Measurements from ENCODE around the gene PRSS22. TPM values are rescaled to one million over a fixed set of nuclear protein-coding genes. Genes with fewer than 3 reads are reported as not detected.

Gene PRSS22
- total and polyA plus RNA-seq, 2 donors (not counting 1 experiment from before 2014, with no cell fraction given) = not detected

DNA sequence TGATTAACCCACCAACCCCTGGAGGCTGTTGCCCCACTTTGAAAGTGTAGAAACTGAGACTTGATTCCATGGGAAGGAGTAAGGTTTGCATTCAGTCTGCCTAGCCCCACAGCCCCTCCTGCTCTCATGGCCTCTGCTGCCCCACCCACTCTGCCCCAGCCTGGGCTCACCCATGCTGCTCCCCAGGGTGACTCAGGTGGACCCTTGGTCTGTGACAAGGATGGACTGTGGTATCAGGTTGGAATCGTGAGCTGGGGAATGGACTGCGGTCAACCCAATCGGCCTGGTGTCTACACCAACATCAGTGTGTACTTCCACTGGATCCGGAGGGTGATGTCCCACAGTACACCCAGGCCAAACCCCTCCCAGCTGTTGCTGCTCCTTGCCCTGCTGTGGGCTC lies 53.2 kb downstream of the PRSS22 start:
- CTCF ChIA-PET = no interaction called here
- 89% methylated on average over 4 of the region's 4 CpGs for WGBS (ENCODE audit: insufficient coverage)

DNA sequence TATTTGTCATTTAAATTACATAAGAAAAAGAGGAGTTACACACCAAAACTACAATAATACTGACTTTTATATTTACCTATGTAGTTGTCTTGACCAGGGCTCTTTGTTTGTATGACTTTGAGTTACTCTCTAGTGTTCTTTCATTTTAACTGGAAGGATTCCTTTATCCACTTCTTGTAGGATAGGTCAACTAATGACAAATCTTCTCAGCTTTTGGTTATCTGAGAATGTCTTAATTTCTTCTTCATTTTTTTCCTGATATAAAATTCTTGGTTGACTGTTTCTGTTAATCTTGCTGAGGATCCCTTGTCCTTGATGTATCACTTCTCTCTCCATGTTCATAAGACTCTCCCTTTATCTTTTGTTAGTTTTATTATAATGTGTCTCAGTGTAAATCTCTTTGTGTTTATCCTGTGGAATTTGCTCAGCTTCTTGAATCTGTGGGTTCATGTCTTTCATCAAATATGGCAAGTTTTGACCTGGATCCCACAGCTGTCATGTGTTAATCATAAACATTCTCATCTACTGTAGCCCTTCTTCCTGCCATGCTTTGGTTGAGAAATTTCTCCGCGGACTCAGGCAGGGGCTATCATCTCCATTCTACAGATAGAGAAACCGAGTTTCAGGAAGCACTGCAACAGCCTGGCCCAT lies 54.3 kb downstream of the PRSS22 start:
- Mint-ChIP-seq H3K27ac (no peak overlapping the region), H3K4me3 (no peak overlapping the region), H3K9me3 (ENCODE audit: insufficient read depth) (no peaks in the 10 kb centered on the region), H3K4me1 (no peaks in the 10 kb centered on the region), H3K27me3 (peaks cover 27% of the 10 kb centered on the region)
- Histone ChIP-seq H3K27ac (ENCODE audit: low read length in 2 of 2) (no peak overlapping the region), H3K36me3 (replicated peaks in 1 of 2; ENCODE audit: control extremely low read depth in 1 of 2, control insufficient read depth in 1 of 2, extremely low read depth in 1 of 2, insufficient read depth in 2 of 2, low read length in 1 of 2) (no peaks in the 10 kb centered on the region), H2AFZ (ENCODE audit: insufficient read depth, low read depth, low read length, poor library complexity, severe bottlenecking) (no peak overlapping the region), H3K9ac (ENCODE audit: low read length) (no peak overlapping the region), H3K4me1 (ENCODE audit: control insufficient read depth in 2 of 2, insufficient read depth in 2 of 2, low read length in 2 of 2) (no peaks in the 10 kb centered on the region), H4K20me1 (ENCODE audit: control insufficient read depth, insufficient read depth, low read length, poor library complexity, severe bottlenecking) (no peaks in the 10 kb centered on the region), H3K4me2 (replicated peaks; ENCODE audit: low read depth, low read length, poor library complexity, severe bottlenecking) (no peak overlapping the region), H3K27me3 (replicated peaks in 1 of 4; ENCODE audit: control extremely low read depth in 1 of 4, control insufficient read depth in 3 of 4, insufficient read depth in 4 of 4, low read length in 3 of 4) (peaks cover 0 to 13% (median 6%) of the 10 kb centered on the region in 4 experiments), H3K4me3 (ENCODE audit: control extremely low read depth in 1 of 5, extremely low read depth in 1 of 5, insufficient read depth in 1 of 5, low read depth in 2 of 5, low read length in 4 of 5) (no peak overlapping the region), H3K79me2 (ENCODE audit: control insufficient read depth, insufficient read depth, low read length) (no peaks in the 10 kb centered on the region), H3K9me3 (ENCODE audit: control extremely low read depth in 1 of 3, control insufficient read depth in 2 of 3, insufficient read depth in 1 of 3, low read length in 2 of 3) (peaks cover 0 to 13% (median 7%) of the 10 kb centered on the region in 3 donors)
- DNase-seq (no peak), ATAC-seq (ENCODE audit: low read depth) (no peak)
- intact Hi-C loops (cut with micrococcal nuclease) = no loop called here
- POLR2A ChIA-PET = no interaction called here
- no CpG with 5 or more reads among the region's 3 CpGs for WGBS (ENCODE audit: insufficient coverage)
- TF ChIP-seq, protein P1, sequence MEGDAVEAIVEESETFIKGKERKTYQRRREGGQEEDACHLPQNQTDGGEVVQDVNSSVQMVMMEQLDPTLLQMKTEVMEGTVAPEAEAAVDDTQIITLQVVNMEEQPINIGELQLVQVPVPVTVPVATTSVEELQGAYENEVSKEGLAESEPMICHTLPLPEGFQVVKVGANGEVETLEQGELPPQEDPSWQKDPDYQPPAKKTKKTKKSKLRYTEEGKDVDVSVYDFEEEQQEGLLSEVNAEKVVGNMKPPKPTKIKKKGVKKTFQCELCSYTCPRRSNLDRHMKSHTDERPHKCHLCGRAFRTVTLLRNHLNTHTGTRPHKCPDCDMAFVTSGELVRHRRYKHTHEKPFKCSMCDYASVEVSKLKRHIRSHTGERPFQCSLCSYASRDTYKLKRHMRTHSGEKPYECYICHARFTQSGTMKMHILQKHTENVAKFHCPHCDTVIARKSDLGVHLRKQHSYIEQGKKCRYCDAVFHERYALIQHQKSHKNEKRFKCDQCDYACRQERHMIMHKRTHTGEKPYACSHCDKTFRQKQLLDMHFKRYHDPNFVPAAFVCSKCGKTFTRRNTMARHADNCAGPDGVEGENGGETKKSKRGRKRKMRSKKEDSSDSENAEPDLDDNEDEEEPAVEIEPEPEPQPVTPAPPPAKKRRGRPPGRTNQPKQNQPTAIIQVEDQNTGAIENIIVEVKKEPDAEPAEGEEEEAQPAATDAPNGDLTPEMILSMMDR (IDR thresholded peaks at IDR 0.05) = no peak
- CTCF ChIA-PET = no interaction called here

More for the DNA sequence above, 53.2 kb downstream of the PRSS22 start:
- POLR2A ChIA-PET = no interaction called here
- no peak for TF ChIP-seq EZH2 (IDR thresholded peaks at IDR 0.05; ENCODE audit: borderline replicate concordance, insufficient read depth, low read depth, low read length, poor library complexity, severe bottlenecking)
- TF ChIP-seq, protein P1 (IDR thresholded peaks at IDR 0.05) = no peak
- ATAC-seq (ENCODE audit: low read depth) (no peak), DNase-seq (no peak)
- Histone ChIP-seq H3K36me3 (replicated peaks in 1 of 2; ENCODE audit: control extremely low read depth in 1 of 2, control insufficient read depth in 1 of 2, extremely low read depth in 1 of 2, insufficient read depth in 2 of 2, low read length in 1 of 2) (no peaks in the 10 kb centered on the region), H3K27ac (ENCODE audit: low read length in 2 of 2) (no peak overlapping the region), H2AFZ (ENCODE audit: insufficient read depth, low read depth, low read length, poor library complexity, severe bottlenecking) (no peak overlapping the region), H3K27me3 (replicated peaks in 1 of 4; ENCODE audit: control extremely low read depth in 1 of 4, control insufficient read depth in 3 of 4, insufficient read depth in 4 of 4, low read length in 3 of 4) (peaks cover 0 to 13% (median 6%) of the 10 kb centered on the region in 4 experiments), H4K20me1 (ENCODE audit: control insufficient read depth, insufficient read depth, low read length, poor library complexity, severe bottlenecking) (no peaks in the 10 kb centered on the region), H3K4me3 (ENCODE audit: control extremely low read depth in 1 of 5, extremely low read depth in 1 of 5, insufficient read depth in 1 of 5, low read depth in 2 of 5, low read length in 4 of 5) (no peak overlapping the region), H3K4me2 (replicated peaks; ENCODE audit: low read depth, low read length, poor library complexity, severe bottlenecking) (no peak overlapping the region), H3K9me3 (ENCODE audit: control extremely low read depth in 1 of 3, control insufficient read depth in 2 of 3, insufficient read depth in 1 of 3, low read length in 2 of 3) (peaks cover 0 to 13% (median 7%) of the 10 kb centered on the region in 3 donors), H3K79me2 (ENCODE audit: control insufficient read depth, insufficient read depth, low read length) (no peaks in the 10 kb centered on the region), H3K4me1 (ENCODE audit: control insufficient read depth in 2 of 2, insufficient read depth in 2 of 2, low read length in 2 of 2) (no peaks in the 10 kb centered on the region), H3K9ac (ENCODE audit: low read length) (no peak overlapping the region)
- Mint-ChIP-seq H3K9me3 (ENCODE audit: insufficient read depth) (peaks cover 5% of the 10 kb centered on the region), H3K27me3 (peaks cover 37% of the 10 kb centered on the region), H3K4me3 (no peak overlapping the region), H3K27ac (no peak overlapping the region), H3K4me1 (no peaks in the 10 kb centered on the region)
- intact Hi-C loops (cut with micrococcal nuclease) = no loop called here

Other genes starting within 250 kb of the PRSS22 start
- gene KCTD5, start 175.6 kb downstream of the PRSS22 start, total RNA-seq = 35.1 and 37.3 TPM in 2 replicates
- gene KCTD5, start 175.6 kb downstream of the PRSS22 start, polyA plus RNA-seq = 15.2 and 17.2 TPM in 2 replicates
- 2.4 TPM in 2 replicates for gene PRSS27, start 137.9 kb downstream of the PRSS22 start, total RNA-seq
- gene PRSS27, start 137.9 kb downstream of the PRSS22 start, polyA plus RNA-seq = 2.1 and 3.6 TPM in 2 replicates
- gene SRRM2, start 105.5 kb downstream of the PRSS22 start, total RNA-seq = 1,470 and 1,485 TPM in 2 replicates
- 1,588 and 1,879 TPM in 2 replicates for gene SRRM2, start 105.5 kb downstream of the PRSS22 start, polyA plus RNA-seq
- gene ELOB, start 80.9 kb downstream of the PRSS22 start, total RNA-seq = 84.4 and 93.1 TPM in 2 replicates
- gene ELOB, start 80.9 kb downstream of the PRSS22 start, polyA plus RNA-seq = 73.1 and 136 TPM in 2 replicates
- not detected in 2 replicates for gene PRSS33, start 70.6 kb downstream of the PRSS22 start, total RNA-seq
- gene PRSS33, start 70.6 kb downstream of the PRSS22 start, polyA plus RNA-seq = not detected in 2 replicates
- not detected in 2 replicates for gene PRSS41, start 59.7 kb downstream of the PRSS22 start, total RNA-seq
- gene PRSS41, start 59.7 kb downstream of the PRSS22 start, polyA plus RNA-seq = not detected in 2 replicates
- gene PRSS21, start 40.9 kb downstream of the PRSS22 start, total RNA-seq = 1.8 and 2.0 TPM in 2 replicates
- 4.3 and 5.8 TPM in 2 replicates for gene PRSS21, start 40.9 kb downstream of the PRSS22 start, polyA plus RNA-seq
- not detected in 2 replicates for gene ZG16B, start 27.9 kb downstream of the PRSS22 start, total RNA-seq
- gene ZG16B, start 27.9 kb downstream of the PRSS22 start, polyA plus RNA-seq = not detected in 2 replicates
- gene FLYWCH2, start 25.0 kb upstream of the PRSS22 start, total RNA-seq = 22.3 and 26.5 TPM in 2 replicates
- 18.7 and 24.1 TPM in 2 replicates for gene FLYWCH2, start 25.0 kb upstream of the PRSS22 start, polyA plus RNA-seq
- gene FLYWCH1, start 53.8 kb upstream of the PRSS22 start, total RNA-seq = 119 and 120 TPM in 2 replicates
- gene FLYWCH1, start 53.8 kb upstream of the PRSS22 start, polyA plus RNA-seq = 43.0 and 78.3 TPM in 2 replicates
- gene KREMEN2, start 106.1 kb upstream of the PRSS22 start, total RNA-seq = 0.17 and 0.19 TPM in 2 replicates
- gene KREMEN2, start 106.1 kb upstream of the PRSS22 start, polyA plus RNA-seq = 1.1 and 2.6 TPM in 2 replicates
- gene PAQR4, start 111.2 kb upstream of the PRSS22 start, total RNA-seq = 1.8 and 2.6 TPM in 2 replicates
- 1.8 and 2.8 TPM in 2 replicates for gene PAQR4, start 111.2 kb upstream of the PRSS22 start, polyA plus RNA-seq
- gene PKMYT1, start 122.3 kb upstream of the PRSS22 start, total RNA-seq = 0.67 and 1.0 TPM in 2 replicates
- gene PKMYT1, start 122.3 kb upstream of the PRSS22 start, polyA plus RNA-seq = 1.4 and 2.6 TPM in 2 replicates
- gene CLDN9, start 154.8 kb upstream of the PRSS22 start, total RNA-seq = not detected in 2 replicates
- 0.04 and 0.20 TPM in 2 replicates for gene CLDN9, start 154.8 kb upstream of the PRSS22 start, polyA plus RNA-seq
- not detected in 2 replicates for gene CLDN6, start 160.0 kb upstream of the PRSS22 start, total RNA-seq
- not detected in 2 replicates for gene CLDN6, start 160.0 kb upstream of the PRSS22 start, polyA plus RNA-seq
- 0.85 and 1.3 TPM in 2 replicates for gene TNFRSF12A, start 162.2 kb upstream of the PRSS22 start, total RNA-seq
- gene TNFRSF12A, start 162.2 kb upstream of the PRSS22 start, polyA plus RNA-seq = 0.61 and 0.72 TPM in 2 replicates
- gene HCFC1R1, start 165.8 kb upstream of the PRSS22 start, total RNA-seq = 17.9 and 19.1 TPM in 2 replicates
- gene HCFC1R1, start 165.8 kb upstream of the PRSS22 start, polyA plus RNA-seq = 15.3 and 24.8 TPM in 2 replicates
- 25.3 and 28.5 TPM in 2 replicates for gene THOC6, start 165.9 kb upstream of the PRSS22 start, total RNA-seq
- 52.2 and 63.9 TPM in 2 replicates for gene THOC6, start 165.9 kb upstream of the PRSS22 start, polyA plus RNA-seq
- 0.20 TPM in 1 of 2 replicates, not detected in the other for gene BICDL2, start 178.8 kb upstream of the PRSS22 start, total RNA-seq
- not detected in 2 replicates for gene BICDL2, start 178.8 kb upstream of the PRSS22 start, polyA plus RNA-seq
- 0.17 and 0.22 TPM in 2 replicates for gene MMP25, start 188.4 kb upstream of the PRSS22 start, total RNA-seq
- gene MMP25, start 188.4 kb upstream of the PRSS22 start, polyA plus RNA-seq = 0.12 and 0.40 TPM in 2 replicates
- 2.0 and 2.3 TPM in 2 replicates for gene IL32, start 207.5 kb upstream of the PRSS22 start, total RNA-seq
- gene IL32, start 207.5 kb upstream of the PRSS22 start, polyA plus RNA-seq = 2.0 and 15.0 TPM in 2 replicates
- not detected in 2 replicates for gene ZSCAN10, start 241.1 kb upstream of the PRSS22 start, total RNA-seq
- gene ZSCAN10, start 241.1 kb upstream of the PRSS22 start, polyA plus RNA-seq = 0.36 TPM in 1 of 2 replicates, not detected in the other

All from B cell (primary cell).